Pancreas (tissue), 10 donors: Measurements from ENCODE around the gene DNAI1. TPM values are rescaled to one million over a fixed set of nuclear protein-coding genes. Genes with fewer than 3 reads are reported as not detected.

Experiments
- ATAC-seq, 4 donors: fragments of 200-7000 bp; cut with Tn5 transposase; one replicate each; pipeline versions ENCODE4 v1.8.0 to v1.9.1; 2020; ENCODE audit warnings: mild to moderate bottlenecking in 4 of 4, moderate library complexity in 4 of 4
- DNase-seq, 6 donors: peaks; one replicate each; pipeline ENCODE4 v3.0.0-alpha.2; 2020
- FAIRE-seq: peaks from 2 replicates; lab custom pipeline; 2012; peaks lifted over from hg19 to GRCh38; lab: Jason Lieb, UNC
- H3K27ac ChIP-seq, 4 donors: fragments of 200-600 bp; sonication (generic); 1 replicate in 3 of 4; 2 replicates in 1 of 4; pipeline versions ENCODE4 v1.5.0 to v1.8.0; 2020
- H3K27me3 ChIP-seq, 4 donors: fragments of 200-600 bp; one replicate each; pipeline ENCODE4 v1.8.0; 2021
- H3K36me3 ChIP-seq, 3 donors: fragments of 200-600 bp; sonication (generic) in 1 of 3; one replicate each; pipeline versions ENCODE4 v1.5.0 to v1.8.0; 2020 to 2021
- H3K4me1 ChIP-seq, 3 donors: fragments of 200-600 bp; one replicate each; pipeline ENCODE4 v1.8.0; 2021
- H3K4me3 ChIP-seq, 4 donors: fragments of 200-600 bp; sonication (generic) in 2 of 4; one replicate each; pipeline versions ENCODE4 v1.5.0 to v1.8.0; 2020 to 2021
- H3K9me3 ChIP-seq, 4 donors: fragments of 200-600 bp; one replicate each; pipeline ENCODE4 v1.8.0; 2021
- WGBS, 2 donors: extraction: QIAGEN DNeasy Blood & Tissue Kit; methylation state at CpG; one replicate each; pipeline ENCODE4 v1.1.7; 2013; 5-methylcytosine and 5-hydroxymethylcytosine counted together
- intact Hi-C, 3 donors: fragments of 100-400 bp; cut with DNase I; formaldehyde crosslinking; loops; one replicate each; pipeline versions ENCODE4 v1.11.1 to v1.14.2; 2022
- polyA plus RNA-seq, 2 donors: library from polyadenylated mRNA; stranded (reverse); fragments of 200-250 nt; gene quantifications; one replicate each; pipeline ENCODE4 v1.2.3, GENCODE V29; 2013
- total RNA-seq, 6 donors: library from RNA; stranded (reverse); fragmentation: NEBNext Ultra II Directional in 4 of 6; extraction: Animal tissue kit (Norgen Biotek cat#: 25700) in 4 of 6; gene quantifications; one replicate each; pipeline versions ENCODE4 v1.2.1 to v1.2.4, GENCODE V29; 2021 to 2023
- TF ChIP-seq, protein P1 (sequence below), 4 donors: fragments of 200-600 bp; sonication (generic) in 3 of 4; IDR thresholded peaks; one replicate each; pipeline versions ENCODE4 v1.5.0 to v1.8.0; 2021; ENCODE audit warnings: antibody characterized with exemption in 4 of 4
- donor health status: healthy with polysubstance abuse.
- donor health status: DM: no; HTN: no; CAD: no; lungs with moderate emphysema.
- donor health status: DM: no; HTN: no; CAD: no.
- donor health status: control.
- donor health status: control.
- donor health status: Bipolar disorder and iron deficiency.
- donor health status: DM: yes; HTN: yes; CAD: no.
- donor health status: DM: no; HTN: no; CAD: no.
- donor health status: DM: no; HTN: no; CAD: no.
- donor health status: DM: yes; HTN: yes; CAD: no.

Gene DNAI1
- total and polyA plus RNA-seq, 8 donors = 0.16 to 5.0 (median 0.49) TPM

DNA sequence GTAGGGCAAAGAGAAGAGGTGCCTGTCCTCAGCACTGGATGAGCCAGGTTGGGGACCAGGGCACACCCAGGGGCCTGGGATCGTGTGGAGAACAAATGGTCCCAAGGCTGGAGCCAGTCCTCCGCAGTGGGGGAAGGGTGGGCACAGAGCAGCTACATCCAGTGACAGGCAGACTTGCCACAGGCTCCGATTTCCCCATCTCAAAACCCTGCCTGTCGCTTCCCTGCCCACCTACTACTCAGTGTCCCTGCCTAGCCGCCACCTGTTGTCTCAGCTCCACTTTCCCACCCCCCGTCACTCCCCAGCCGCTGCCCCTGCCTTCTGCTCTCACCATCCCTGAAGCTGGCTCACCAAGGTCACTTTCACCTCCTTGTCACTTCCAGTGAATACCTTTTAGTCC, 78.1 kb downstream of the DNAI1 start:
- no peak overlapping the region for H3K27ac ChIP-seq
- H3K27me3 ChIP-seq = no peaks in the 10 kb centered on the region
- ATAC-seq (peak; percentile 82 to 98 (median 90)), DNase-seq (peak in 5 of 6 donors; percentile 43 to 78 (median 63)), FAIRE-seq (no peak)
- intact Hi-C loops = no loop called here
- H3K4me3 ChIP-seq = no peak overlapping the region
- no peaks in the 10 kb centered on the region for H3K4me1 ChIP-seq
- no peaks in the 10 kb centered on the region for H3K9me3 ChIP-seq
- 23 to 24% methylated on average over 6 to 7 of the region's 7 CpGs for WGBS, 2 donors
- no peaks in the 10 kb centered on the region for H3K36me3 ChIP-seq
- TF ChIP-seq, protein P1, sequence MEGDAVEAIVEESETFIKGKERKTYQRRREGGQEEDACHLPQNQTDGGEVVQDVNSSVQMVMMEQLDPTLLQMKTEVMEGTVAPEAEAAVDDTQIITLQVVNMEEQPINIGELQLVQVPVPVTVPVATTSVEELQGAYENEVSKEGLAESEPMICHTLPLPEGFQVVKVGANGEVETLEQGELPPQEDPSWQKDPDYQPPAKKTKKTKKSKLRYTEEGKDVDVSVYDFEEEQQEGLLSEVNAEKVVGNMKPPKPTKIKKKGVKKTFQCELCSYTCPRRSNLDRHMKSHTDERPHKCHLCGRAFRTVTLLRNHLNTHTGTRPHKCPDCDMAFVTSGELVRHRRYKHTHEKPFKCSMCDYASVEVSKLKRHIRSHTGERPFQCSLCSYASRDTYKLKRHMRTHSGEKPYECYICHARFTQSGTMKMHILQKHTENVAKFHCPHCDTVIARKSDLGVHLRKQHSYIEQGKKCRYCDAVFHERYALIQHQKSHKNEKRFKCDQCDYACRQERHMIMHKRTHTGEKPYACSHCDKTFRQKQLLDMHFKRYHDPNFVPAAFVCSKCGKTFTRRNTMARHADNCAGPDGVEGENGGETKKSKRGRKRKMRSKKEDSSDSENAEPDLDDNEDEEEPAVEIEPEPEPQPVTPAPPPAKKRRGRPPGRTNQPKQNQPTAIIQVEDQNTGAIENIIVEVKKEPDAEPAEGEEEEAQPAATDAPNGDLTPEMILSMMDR (IDR thresholded peaks at IDR 0.05) = no peak

DNA sequence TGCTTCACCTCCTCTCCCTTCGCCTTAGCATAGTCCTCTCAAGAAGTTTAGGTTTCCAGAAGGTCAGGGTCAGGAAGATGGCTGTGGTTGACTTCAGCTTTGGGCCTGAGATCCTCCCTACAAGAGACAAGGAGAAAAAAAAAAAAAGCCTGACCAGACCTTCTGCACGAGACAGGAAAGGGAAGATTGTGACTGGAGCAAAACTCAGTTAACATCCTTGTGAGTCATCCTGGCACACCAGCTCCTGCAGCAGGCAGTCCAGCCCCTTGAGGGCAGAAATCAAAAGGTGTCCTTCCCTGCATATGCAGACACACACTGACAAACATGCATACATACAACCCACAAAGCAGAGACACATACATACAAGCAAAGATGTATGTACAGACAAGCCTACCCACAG, 82.2 kb downstream of the DNAI1 start:
- no peaks in the 10 kb centered on the region for H3K27me3 ChIP-seq
- H3K4me3 ChIP-seq = no peak overlapping the region
- intact Hi-C loops = loop anchor here in 2 of 3 donors (10.0 kb wide), 2 partner anchors 54 to 96 kb away; no protein-coding TSS in a partner anchor
- TF ChIP-seq, protein P1 (IDR thresholded peaks at IDR 0.05) = no peak
- H3K27ac ChIP-seq = no peak overlapping the region
- no peaks in the 10 kb centered on the region for H3K36me3 ChIP-seq
- no peaks in the 10 kb centered on the region for H3K4me1 ChIP-seq
- H3K9me3 ChIP-seq = no peaks in the 10 kb centered on the region
- FAIRE-seq = no peak
- WGBS, 2 donors = 74 to 85% methylated on average over 2 of the region's 2 CpGs
- no peak for ATAC-seq
- no peak for DNase-seq

DNA sequence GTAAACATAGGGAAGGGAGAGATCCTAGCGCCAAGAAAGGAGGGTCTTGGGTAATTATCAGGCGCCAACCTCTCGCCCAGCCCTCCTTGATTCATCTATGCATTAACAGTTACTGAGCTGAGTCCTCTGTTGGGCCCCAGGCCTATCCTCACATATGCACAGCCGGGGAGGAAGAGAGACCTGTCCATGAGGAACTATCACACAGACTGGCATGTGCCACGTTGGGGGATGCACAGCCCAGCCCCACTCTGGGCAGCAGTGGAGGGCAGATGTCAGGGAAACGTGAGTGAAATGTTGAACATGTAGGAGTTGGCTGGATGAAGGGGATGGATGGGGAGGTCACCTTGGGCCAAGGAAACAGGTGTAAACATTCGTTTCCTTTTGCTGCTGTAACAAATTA, 82.9 kb downstream of the DNAI1 start:
- 80 to 87% methylated on average over 7 of the region's 7 CpGs for WGBS, 2 donors
- TF ChIP-seq, protein P1 (IDR thresholded peaks at IDR 0.05) = no peak
- DNase-seq = no peak
- intact Hi-C loops = loop anchor here in 2 of 3 donors (10.0 kb wide), 2 partner anchors 53 to 97 kb away; no protein-coding TSS in a partner anchor
- no peaks in the 10 kb centered on the region for H3K4me1 ChIP-seq
- FAIRE-seq = no peak
- H3K4me3 ChIP-seq = no peak overlapping the region
- H3K27me3 ChIP-seq = no peaks in the 10 kb centered on the region
- H3K36me3 ChIP-seq = no peaks in the 10 kb centered on the region
- no peak for ATAC-seq
- no peaks in the 10 kb centered on the region for H3K9me3 ChIP-seq
- H3K27ac ChIP-seq = no peak overlapping the region

DNA sequence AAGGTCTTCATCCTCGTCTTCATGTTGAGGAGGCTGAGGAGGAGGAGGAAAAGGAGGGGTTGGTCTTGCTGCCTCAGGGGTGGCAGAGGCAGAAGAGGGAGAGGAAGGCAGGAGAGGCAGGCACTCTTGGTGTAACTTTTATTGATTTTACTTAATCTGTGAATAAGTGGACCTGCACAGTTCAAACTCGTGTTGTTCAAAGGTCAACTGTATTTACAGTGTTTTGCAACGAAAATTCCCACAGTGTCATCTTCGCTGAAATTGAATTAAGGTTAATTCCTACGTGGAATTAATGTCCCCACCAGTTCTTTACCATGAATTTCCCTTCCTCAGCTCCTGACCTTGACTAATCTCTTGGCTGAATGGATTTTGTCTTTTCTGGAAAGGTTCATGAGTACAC, 85.4 kb downstream of the DNAI1 start:
- no peak overlapping the region for H3K4me3 ChIP-seq
- FAIRE-seq (no peak), DNase-seq (no peak), ATAC-seq (no peak)
- no peaks in the 10 kb centered on the region for H3K9me3 ChIP-seq
- no peak overlapping the region for H3K27ac ChIP-seq
- intact Hi-C loops = loop anchor here in 2 of 3 donors (10.0 kb wide), 2 partner anchors 51 to 99 kb away; no protein-coding TSS in a partner anchor
- no peaks in the 10 kb centered on the region for H3K36me3 ChIP-seq
- 14% methylated on average over 5 of the region's 5 CpGs for WGBS, 2 donors
- H3K27me3 ChIP-seq = no peaks in the 10 kb centered on the region
- H3K4me1 ChIP-seq = no peaks in the 10 kb centered on the region
- TF ChIP-seq, protein P1 (IDR thresholded peaks at IDR 0.05) = no peak

DNA sequence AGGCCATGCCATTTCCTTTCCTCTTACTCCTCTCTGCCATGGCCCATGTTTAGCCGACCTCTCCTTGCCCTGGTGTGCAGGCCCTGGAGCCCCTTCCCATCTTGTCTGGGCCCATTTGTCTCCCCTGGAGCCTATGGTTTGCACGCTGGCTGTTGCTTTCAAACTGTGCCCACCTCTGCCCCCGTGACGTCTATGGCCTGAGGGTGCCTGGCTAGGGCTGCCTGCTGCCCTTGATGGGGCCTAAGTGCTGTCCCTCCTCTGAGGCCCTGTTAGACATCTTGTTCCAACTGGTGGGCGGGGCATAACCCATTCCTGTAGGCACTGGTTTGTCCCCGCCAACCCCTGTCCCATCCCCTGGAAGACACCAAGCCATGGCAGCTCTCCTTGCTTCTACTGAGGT, 86.9 kb downstream of the DNAI1 start:
- Histone ChIP-seq H3K27me3 (no peaks in the 10 kb centered on the region), H3K4me1 (no peaks in the 10 kb centered on the region), H3K27ac (no peak overlapping the region), H3K4me3 (no peak overlapping the region), H3K36me3 (no peaks in the 10 kb centered on the region), H3K9me3 (no peaks in the 10 kb centered on the region)
- ATAC-seq (no peak), FAIRE-seq (no peak), DNase-seq (peak in 1 of 6 donors; percentile 30)
- WGBS, 2 donors = 90 to 93% methylated on average over 6 of the region's 6 CpGs
- intact Hi-C loops = loop anchor here in 2 of 3 donors (10.0 kb wide), 2 partner anchors 49 to 101 kb away; no protein-coding TSS in a partner anchor
- TF ChIP-seq, protein P1 (IDR thresholded peaks at IDR 0.05) = no peak
